Liver (tissue), 3 donors: ENCODE measurements around the gene ITGA11.

Experiments used
- ATF3 ChIP-seq: IDR thresholded peaks from 2 replicates; pipeline ENCODE4 v1.6.1; 2016; ENCODE audit warnings: antibody characterized with exemption
- CTCF ChIP-seq: fragments of 150-350 bp; IDR thresholded peaks from 2 replicates; pipeline ENCODE4 v1.5.1; 2017; ENCODE audit warnings: improper control_type of control experiment, low read depth, low read length; ENCODE audit not compliant: missing input control
- FOXA1 ChIP-seq: IDR thresholded peaks from 2 replicates; pipeline ENCODE4 v1.6.1; 2016; ENCODE audit warnings: antibody characterized with exemption
- GABPA ChIP-seq, 2 donors: IDR thresholded peaks in 1 of 2; conservative IDR thresholded peaks in 1 of 2; 2 replicates each; pipeline ENCODE4 v1.6.1; 2016; ENCODE audit warnings: antibody characterized with exemption in 2 of 2, mild to moderate bottlenecking in 1 of 2, moderate library complexity in 1 of 2
- HNF4G ChIP-seq: IDR thresholded peaks from 2 replicates; pipeline ENCODE4 v1.6.1; 2016; ENCODE audit warnings: antibody characterized with exemption
- JUND ChIP-seq, 2 donors: IDR thresholded peaks; 2 replicates each; pipeline ENCODE4 v1.6.1; 2016; ENCODE audit warnings: antibody characterized with exemption in 2 of 2
- MAX ChIP-seq: IDR thresholded peaks from 2 replicates; pipeline ENCODE4 v1.6.1; 2016; ENCODE audit warnings: antibody characterized with exemption
- RAD21 ChIP-seq, 2 donors: IDR thresholded peaks; 2 replicates each; pipeline ENCODE4 v1.6.1; 2016; ENCODE audit warnings: antibody characterized with exemption in 2 of 2, mild to moderate bottlenecking in 2 of 2
- RXRA ChIP-seq, 2 donors: IDR thresholded peaks; 2 replicates each; pipeline ENCODE4 v1.6.1; 2017 to 2018; ENCODE audit warnings: antibody characterized with exemption in 2 of 2, mild to moderate bottlenecking in 1 of 2
- YY1 ChIP-seq: IDR thresholded peaks from 2 replicates; pipeline ENCODE4 v1.6.1; 2016; ENCODE audit warnings: antibody characterized with exemption, mild to moderate bottlenecking
- donor health status: healthy.
- donor health status: healthy.

- TF ChIP-seq CTCF (no peak), JUND (IDR thresholded peaks at IDR 0.05) (no peak), YY1 (no peak), MAX (no peak), ATF3 (no peak), RAD21 (IDR thresholded peaks at IDR 0.05) (no peak), RXRA (IDR thresholded peaks at IDR 0.05) (no peak), GABPA (IDR thresholded peaks at IDR 0.05 in 1 of 2, conservative IDR thresholded peaks at IDR 0.05 in 1 of 2) (no peak), FOXA1 (no peak), HNF4G (no peak)
Measured at GRCh38 chr15:68344600-68344999, 87.4 kb downstream of the ITGA11 start.
